ENCODE measurements around the gene KIF18A. TPM values are rescaled to one million over a fixed set of nuclear protein-coding genes. Genes with fewer than 3 reads are reported as not detected.

KIF18A gene
- total RNA-seq, 4 donors from 2014 or later, result 0.23 to 0.52 (median 0.33) TPM; not detected in 1

- TF ChIP-seq EP300 (IDR thresholded peaks at IDR 0.05) (no peak), CTCF (IDR thresholded peaks at IDR 0.05) (no peak), POLR2AphosphoS5 (IDR thresholded peaks at IDR 0.05) (no peak), POLR2A (IDR thresholded peaks at IDR 0.05; ENCODE audit: low read depth) (no peak)
- 96% methylated on average over 4 of the region's 4 CpGs for WGBS
- H3K36me3 ChIP-seq, result peaks cover 0 to 24% (median 9%) of the 10 kb centered on the region in 4 donors
- H3K4me3 ChIP-seq, result no peak overlapping the region
- intact Hi-C loops (cut with DNase I), result no loop called here
- no peak overlapping the region for H3K27ac ChIP-seq (replicated peaks in 1 of 4)
- peaks cover 0 to 10% (median 3%) of the 10 kb centered on the region in 4 donors for H3K4me1 ChIP-seq
- no peaks in the 10 kb centered on the region for H3K27me3 ChIP-seq
- DNase-seq (ENCODE audit: extremely low spot score), result no peak
- no peaks in the 10 kb centered on the region for H3K9me3 ChIP-seq
Measured at GRCh38 chr11:28117712-28118111, 9.8 kb upstream of the KIF18A start.

- no peaks in the 10 kb centered on the region for H3K27me3 ChIP-seq
- no peak overlapping the region for H3K27ac ChIP-seq (replicated peaks in 1 of 4)
- H3K36me3 ChIP-seq, result peaks cover 0 to 24% (median 9%) of the 10 kb centered on the region in 4 donors
- no peak overlapping the region for H3K4me3 ChIP-seq
- H3K9me3 ChIP-seq, result no peaks in the 10 kb centered on the region
- TF ChIP-seq POLR2AphosphoS5 (IDR thresholded peaks at IDR 0.05) (no peak), POLR2A (IDR thresholded peaks at IDR 0.05; ENCODE audit: low read depth) (no peak), CTCF (IDR thresholded peaks at IDR 0.05) (no peak), EP300 (IDR thresholded peaks at IDR 0.05) (no peak)
- peaks cover 11 to 23% (median 19%) of the 10 kb centered on the region in 4 donors for H3K4me1 ChIP-seq
- WGBS, result 93% methylated on average over 1 of the region's 1 CpG
- intact Hi-C loops (cut with DNase I), result no loop called here
- no peak for DNase-seq (ENCODE audit: extremely low spot score)
Measured at GRCh38 chr11:28114731-28115130, 6.8 kb upstream of the KIF18A start.

- no peaks in the 10 kb centered on the region for H3K27me3 ChIP-seq
- H3K4me1 ChIP-seq, result peaks cover 17 to 29% (median 25%) of the 10 kb centered on the region in 4 donors
- no peak overlapping the region for H3K27ac ChIP-seq (replicated peaks in 1 of 4)
- 98% methylated on average over 4 of the region's 4 CpGs for WGBS
- TF ChIP-seq EP300 (IDR thresholded peaks at IDR 0.05) (no peak), POLR2AphosphoS5 (IDR thresholded peaks at IDR 0.05) (no peak), POLR2A (IDR thresholded peaks at IDR 0.05; ENCODE audit: low read depth) (no peak), CTCF (IDR thresholded peaks at IDR 0.05) (no peak)
- intact Hi-C loops (cut with DNase I), result no loop called here
- DNase-seq (ENCODE audit: extremely low spot score), result no peak
- H3K36me3 ChIP-seq, result peaks cover 0 to 24% (median 9%) of the 10 kb centered on the region in 4 donors
- no peaks in the 10 kb centered on the region for H3K9me3 ChIP-seq
- no peak overlapping the region for H3K4me3 ChIP-seq
Measured at GRCh38 chr11:28114116-28114515, 6.2 kb upstream of the KIF18A start.

GRCh38 chr11:28110821-28111200 lies 2.9 kb upstream of the KIF18A start:
- Histone ChIP-seq H3K27ac (replicated peaks in 1 of 4) (peak overlapping the region; percentile 75 to 87 (median 84)), H3K9me3 (no peaks in the 10 kb centered on the region), H3K4me1 (peaks cover 33 to 45% (median 43%) of the 10 kb centered on the region in 4 donors), H3K4me3 (peak overlapping the region; percentile 63 to 73 (median 70)), H3K27me3 (no peaks in the 10 kb centered on the region), H3K36me3 (peaks cover 0 to 15% (median 8%) of the 10 kb centered on the region in 4 donors)
- intact Hi-C loops (cut with DNase I), result no loop called here
- no peak for DNase-seq (ENCODE audit: extremely low spot score)
- TF ChIP-seq POLR2AphosphoS5 (IDR thresholded peaks at IDR 0.05), result no peak
- no peak for TF ChIP-seq POLR2A (IDR thresholded peaks at IDR 0.05; ENCODE audit: low read depth)
- no peak for TF ChIP-seq CTCF (IDR thresholded peaks at IDR 0.05)
- no peak for TF ChIP-seq EP300 (IDR thresholded peaks at IDR 0.05)
